ENCODE results near the gene DNAJB1.
"Not testable (repeated sequence)": the region's sequence is repeated elsewhere in the genome, so short reads cannot be mapped to it uniquely, and the experiment has no call there.

DNAJB1 gene

GRCh38 chr19:14505488-14506239 lies 12.5 kb downstream of the DNAJB1 start:
- no peak overlapping the region for H3K27ac ChIP-seq (ENCODE audit: insufficient read depth in 1 of 2, low read depth in 1 of 2, low read length in 2 of 2, poor library complexity in 1 of 2, severe bottlenecking in 2 of 2)
- no peaks in the 10 kb centered on the region for H3K27me3 ChIP-seq (replicated peaks in 2 of 5; ENCODE audit: control insufficient read depth in 4 of 5, insufficient read depth in 5 of 5, low read length in 4 of 5)
- peak; percentile 63 to 81 (median 76) for DNase-seq
- ChIA-PET POLR2A (interaction anchor here (1.1 kb wide), 1 partner anchor 13 kb away, joined by 8 read pairs; the partner anchor contains the start of gene DNAJB1), CTCF (interaction anchor here (0.6 to 4.0 kb wide), 8 partner anchors 9 to 1443 kb away, joined by 3 to 34 read pairs (median 4); partner anchors contain the start of gene GIPC1)
- H3K36me3 ChIP-seq (ENCODE audit: control insufficient read depth in 4 of 4, insufficient read depth in 4 of 4, low read length in 3 of 4): no peaks in the 10 kb centered on the region
- no peak overlapping the region for H3K4me3 ChIP-seq (ENCODE audit: control insufficient read depth in 1 of 7, extremely low read depth in 1 of 7, insufficient read depth in 4 of 7, low read depth in 2 of 7, low read length in 6 of 7)
- no peaks in the 10 kb centered on the region for H3K9me3 ChIP-seq (ENCODE audit: control extremely low read depth in 1 of 5, control insufficient read depth in 4 of 5, insufficient read depth in 2 of 5, low read depth in 1 of 5, low read length in 4 of 5)
- H3K4me1 ChIP-seq (ENCODE audit: control extremely low read depth in 1 of 4, control insufficient read depth in 4 of 4, insufficient read depth in 4 of 4, low read length in 3 of 4): peaks cover 5 to 11% (median 6%) of the 10 kb centered on the region in 4 experiments
- WGBS (ENCODE audit: insufficient coverage): 35% methylated on average over 14 of the region's 19 CpGs

GRCh38 chr19:14504575-14504974 lies 13.6 kb downstream of the DNAJB1 start:
- not testable (repeated sequence) for H3K4me3 ChIP-seq (ENCODE audit: control insufficient read depth in 1 of 7, extremely low read depth in 1 of 7, insufficient read depth in 4 of 7, low read depth in 2 of 7, low read length in 6 of 7); H3K4me1 ChIP-seq (ENCODE audit: control extremely low read depth in 1 of 4, control insufficient read depth in 4 of 4, insufficient read depth in 4 of 4, low read length in 3 of 4); H3K27me3 ChIP-seq (replicated peaks in 2 of 5; ENCODE audit: control insufficient read depth in 4 of 5, insufficient read depth in 5 of 5, low read length in 4 of 5); H3K9me3 ChIP-seq (ENCODE audit: control extremely low read depth in 1 of 5, control insufficient read depth in 4 of 5, insufficient read depth in 2 of 5, low read depth in 1 of 5, low read length in 4 of 5); DNase-seq; H3K36me3 ChIP-seq (ENCODE audit: control insufficient read depth in 4 of 4, insufficient read depth in 4 of 4, low read length in 3 of 4); H3K27ac ChIP-seq (ENCODE audit: insufficient read depth in 1 of 2, low read depth in 1 of 2, low read length in 2 of 2, poor library complexity in 1 of 2, severe bottlenecking in 2 of 2)
- WGBS (ENCODE audit: insufficient coverage): no CpG with 5 or more reads among the region's 8 CpGs
- POLR2A ChIA-PET: interaction anchor here (1.5 kb wide), 1 partner anchor 9 kb away, joined by 3 read pairs; no protein-coding TSS in a partner anchor
- CTCF ChIA-PET: interaction anchor here (1.0 to 4.0 kb wide), 13 partner anchors 8 to 181 kb away, joined by 3 to 34 read pairs (median 5); partner anchors contain the start of genes GIPC1 and NDUFB7

GRCh38 chr19:14503285-14503684 lies 14.9 kb downstream of the DNAJB1 start:
- Histone ChIP-seq H3K36me3 (ENCODE audit: control insufficient read depth in 4 of 4, insufficient read depth in 4 of 4, low read length in 3 of 4) (no peaks in the 10 kb centered on the region), H3K27ac (ENCODE audit: insufficient read depth in 1 of 2, low read depth in 1 of 2, low read length in 2 of 2, poor library complexity in 1 of 2, severe bottlenecking in 2 of 2) (no peak overlapping the region), H3K4me1 (ENCODE audit: control extremely low read depth in 1 of 4, control insufficient read depth in 4 of 4, insufficient read depth in 4 of 4, low read length in 3 of 4) (peaks cover 0 to 3% (median under 1%) of the 10 kb centered on the region in 4 experiments), H3K4me3 (ENCODE audit: control insufficient read depth in 1 of 7, extremely low read depth in 1 of 7, insufficient read depth in 4 of 7, low read depth in 2 of 7, low read length in 6 of 7) (no peak overlapping the region), H3K9me3 (ENCODE audit: control extremely low read depth in 1 of 5, control insufficient read depth in 4 of 5, insufficient read depth in 2 of 5, low read depth in 1 of 5, low read length in 4 of 5) (no peaks in the 10 kb centered on the region), H3K27me3 (replicated peaks in 2 of 5; ENCODE audit: control insufficient read depth in 4 of 5, insufficient read depth in 5 of 5, low read length in 4 of 5) (no peaks in the 10 kb centered on the region)
- POLR2A ChIA-PET: interaction anchor here (1.5 kb wide), 1 partner anchor 11 kb away, joined by 3 read pairs; no protein-coding TSS in a partner anchor
- no peak for DNase-seq
- CTCF ChIA-PET: interaction anchor here (0.6 to 4.0 kb wide), 10 partner anchors 10 to 182 kb away, joined by 3 to 34 read pairs (median 4); partner anchors contain the start of genes DDX39A and DNAJB1
- 100% methylated on average over 1 of the region's 1 CpG for WGBS (ENCODE audit: insufficient coverage)

GRCh38 chr19:14502334-14503092 lies 15.7 kb downstream of the DNAJB1 start:
- Histone ChIP-seq H3K4me3 (ENCODE audit: control insufficient read depth in 1 of 7, extremely low read depth in 1 of 7, insufficient read depth in 4 of 7, low read depth in 2 of 7, low read length in 6 of 7) (no peak overlapping the region), H3K36me3 (ENCODE audit: control insufficient read depth in 4 of 4, insufficient read depth in 4 of 4, low read length in 3 of 4) (no peaks in the 10 kb centered on the region), H3K9me3 (ENCODE audit: control extremely low read depth in 1 of 5, control insufficient read depth in 4 of 5, insufficient read depth in 2 of 5, low read depth in 1 of 5, low read length in 4 of 5) (no peaks in the 10 kb centered on the region), H3K4me1 (ENCODE audit: control extremely low read depth in 1 of 4, control insufficient read depth in 4 of 4, insufficient read depth in 4 of 4, low read length in 3 of 4) (peaks cover 0 to 3% (median under 1%) of the 10 kb centered on the region in 4 experiments), H3K27me3 (replicated peaks in 2 of 5; ENCODE audit: control insufficient read depth in 4 of 5, insufficient read depth in 5 of 5, low read length in 4 of 5) (no peaks in the 10 kb centered on the region), H3K27ac (ENCODE audit: insufficient read depth in 1 of 2, low read depth in 1 of 2, low read length in 2 of 2, poor library complexity in 1 of 2, severe bottlenecking in 2 of 2) (no peak overlapping the region)
- WGBS (ENCODE audit: insufficient coverage): 97% methylated on average over 8 of the region's 11 CpGs
- ChIA-PET CTCF (interaction anchor here (2.0 to 4.0 kb wide), 2 partner anchors 21 to 47 kb away, joined by 5 to 34 read pairs; no protein-coding TSS in a partner anchor), POLR2A (interaction anchor here (1.0 kb wide), 1 partner anchor 23 kb away, joined by 3 read pairs; no protein-coding TSS in a partner anchor)
- no peak for DNase-seq

DNA sequence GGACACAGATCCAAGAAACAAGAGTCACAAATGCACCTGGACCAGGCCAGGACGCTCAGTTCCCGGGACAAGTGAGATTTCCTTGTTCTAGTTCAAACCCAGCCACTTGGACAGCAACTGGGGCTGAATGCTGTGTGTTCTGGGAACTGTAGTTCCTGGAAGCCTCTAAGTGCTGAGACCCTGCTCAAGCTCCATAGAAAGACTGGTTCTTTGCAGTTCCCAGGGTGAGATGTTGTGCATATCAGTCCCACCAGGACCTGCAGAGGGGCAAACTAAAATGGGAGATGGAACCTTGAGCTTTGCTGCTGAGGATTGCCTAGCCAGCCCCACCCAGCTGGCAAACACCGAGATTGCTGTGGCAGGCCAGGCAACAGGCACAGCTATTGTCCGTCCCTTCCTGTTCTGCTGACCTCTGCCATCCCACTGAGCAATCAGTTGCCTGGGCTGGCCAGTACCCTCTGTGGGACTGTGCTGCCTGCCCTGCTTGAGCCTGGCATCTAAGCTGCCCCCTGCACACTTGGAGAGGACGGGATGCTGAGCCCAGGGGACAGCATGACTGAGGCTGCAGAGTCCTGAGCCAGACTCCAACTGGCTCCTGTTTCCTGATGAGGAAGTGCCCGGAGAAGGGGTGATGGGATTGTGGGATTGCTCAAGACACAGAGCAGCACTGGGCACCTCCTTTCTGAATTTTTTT lies 20.8 kb downstream of the DNAJB1 start:
- H3K9me3 ChIP-seq (ENCODE audit: control extremely low read depth in 1 of 5, control insufficient read depth in 4 of 5, insufficient read depth in 2 of 5, low read depth in 1 of 5, low read length in 4 of 5): no peaks in the 10 kb centered on the region
- H3K36me3 ChIP-seq (ENCODE audit: control insufficient read depth in 4 of 4, insufficient read depth in 4 of 4, low read length in 3 of 4): no peaks in the 10 kb centered on the region
- peaks cover 0 to 20% (median 16%) of the 10 kb centered on the region in 4 experiments for H3K4me1 ChIP-seq (ENCODE audit: control extremely low read depth in 1 of 4, control insufficient read depth in 4 of 4, insufficient read depth in 4 of 4, low read length in 3 of 4)
- whole genome bisulfite sequencing (ENCODE audit: insufficient coverage): 94% methylated on average over 6 of the region's 6 CpGs
- no peaks in the 10 kb centered on the region for H3K27me3 ChIP-seq (replicated peaks in 2 of 5; ENCODE audit: control insufficient read depth in 4 of 5, insufficient read depth in 5 of 5, low read length in 4 of 5)
- no peak overlapping the region for H3K4me3 ChIP-seq (ENCODE audit: control insufficient read depth in 1 of 7, extremely low read depth in 1 of 7, insufficient read depth in 4 of 7, low read depth in 2 of 7, low read length in 6 of 7)
- POLR2A ChIA-PET: interaction anchor here (0.6 to 1.4 kb wide), 3 partner anchors 12 to 88 kb away, joined by 3 to 4 read pairs (median 4); partner anchors contain the start of gene DNAJB1
- H3K27ac ChIP-seq (ENCODE audit: insufficient read depth in 1 of 2, low read depth in 1 of 2, low read length in 2 of 2, poor library complexity in 1 of 2, severe bottlenecking in 2 of 2): no peak overlapping the region
- no peak for DNase-seq
- CTCF ChIA-PET: interaction anchor here (0.7 to 4.1 kb wide), 9 partner anchors 8 to 59 kb away, joined by 3 to 15 read pairs (median 4); partner anchors contain the start of gene PTGER1

GRCh38 chr19:14496834-14497227 lies 21.4 kb downstream of the DNAJB1 start:
- WGBS (ENCODE audit: insufficient coverage): 73% methylated on average over 3 of the region's 7 CpGs
- ChIA-PET POLR2A (interaction anchor here (1.1 to 1.4 kb wide), 2 partner anchors 13 to 22 kb away, joined by 3 to 4 read pairs; partner anchors contain the start of gene DNAJB1), CTCF (interaction anchor here (1.2 to 4.1 kb wide), 8 partner anchors 8 to 60 kb away, joined by 4 to 15 read pairs (median 5); partner anchors contain the start of gene PTGER1)
- no peak for DNase-seq
- H3K27me3 ChIP-seq (replicated peaks in 2 of 5; ENCODE audit: control insufficient read depth in 4 of 5, insufficient read depth in 5 of 5, low read length in 4 of 5): no peaks in the 10 kb centered on the region
- H3K36me3 ChIP-seq (ENCODE audit: control insufficient read depth in 4 of 4, insufficient read depth in 4 of 4, low read length in 3 of 4): no peaks in the 10 kb centered on the region
- no peak overlapping the region for H3K4me3 ChIP-seq (ENCODE audit: control insufficient read depth in 1 of 7, extremely low read depth in 1 of 7, insufficient read depth in 4 of 7, low read depth in 2 of 7, low read length in 6 of 7)
- peaks cover 0 to 20% (median 16%) of the 10 kb centered on the region in 4 experiments for H3K4me1 ChIP-seq (ENCODE audit: control extremely low read depth in 1 of 4, control insufficient read depth in 4 of 4, insufficient read depth in 4 of 4, low read length in 3 of 4)
- H3K9me3 ChIP-seq (ENCODE audit: control extremely low read depth in 1 of 5, control insufficient read depth in 4 of 5, insufficient read depth in 2 of 5, low read depth in 1 of 5, low read length in 4 of 5): no peaks in the 10 kb centered on the region
- no peak overlapping the region for H3K27ac ChIP-seq (ENCODE audit: insufficient read depth in 1 of 2, low read depth in 1 of 2, low read length in 2 of 2, poor library complexity in 1 of 2, severe bottlenecking in 2 of 2)

Measured in common myeloid progenitor, CD34-positive (primary cell).